Epithelial cell of esophagus (primary cell): ENCODE results near the gene ADSS1.
A peak's percentile ranks its signal among the peaks of the same experiment; 100 is the strongest.

Experiments used
- DNase-seq: peaks from one replicate; pipeline ENCODE4 v3.0.0; 2010; ENCODE audit warnings: low read depth
- H3K4me3 ChIP-seq: 2 replicates; pipeline ENCODE4 v1.5.1; 2011; ENCODE audit warnings: mild to moderate bottlenecking, low read length, control low read depth
- CTCF ChIP-seq: IDR thresholded peaks from 2 replicates; pipeline ENCODE4 v1.5.1; 2011; ENCODE audit warnings: low read depth, mild to moderate bottlenecking, low read length, control low read depth, inconsistent platforms; ENCODE audit not compliant: insufficient read depth; ENCODE audit errors: missing control alignments

Gene ADSS1

GRCh38 chr14:104684449-104684821 lies 39.6 kb upstream of the ADSS1 start:
- H3K4me3 ChIP-seq = no peak overlapping the region
- no peak for DNase-seq
- TF ChIP-seq CTCF = no peak

GRCh38 chr14:104685216-104685997 lies 38.6 kb upstream of the ADSS1 start:
- DNase-seq = no peak
- no peak overlapping the region for H3K4me3 ChIP-seq
- no peak for TF ChIP-seq CTCF

GRCh38 chr14:104685998-104686610 lies 37.9 kb upstream of the ADSS1 start:
- DNase-seq = no peak
- no peak for TF ChIP-seq CTCF
- H3K4me3 ChIP-seq = no peak overlapping the region

- no peak for DNase-seq
- H3K4me3 ChIP-seq = no peak overlapping the region
- TF ChIP-seq CTCF = no peak
These were observed 37.2 kb upstream of the ADSS1 start for GRCh38 chr14:104686624-104687517.

- TF ChIP-seq CTCF = no peak
- no peak overlapping the region for H3K4me3 ChIP-seq
- DNase-seq = peak; percentile 79
These were observed 36.2 kb upstream of the ADSS1 start for GRCh38 chr14:104687601-104688504.

GRCh38 chr14:104688505-104689108 lies 35.4 kb upstream of the ADSS1 start:
- peak overlapping the region; percentile 37 for H3K4me3 ChIP-seq
- TF ChIP-seq CTCF = no peak
- DNase-seq = no peak
